A172 (cell line): ENCODE results near the gene NOTCH2. TPM values are rescaled to one million over a fixed set of nuclear protein-coding genes. Genes with fewer than 3 reads are reported as not detected.
"Not testable (repeated sequence)": the region's sequence is repeated elsewhere in the genome, so short reads cannot be mapped to it uniquely, and the experiment has no call there.

ENCODE experiments used
- DNase-seq: peaks from one replicate; pipeline ENCODE4 v3.0.0-alpha.2; 2015; ENCODE audit warnings: low spot score
- total RNA-seq: library from RNA; depleted of rRNA; stranded (reverse); fragments of >200 nt; shearing (Covaris generic); gene quantifications from 2 replicates; pipeline ENCODE4 v1.2.3, GENCODE V29; 2014

The NOTCH2 gene
- total RNA-seq, 1 experiment from 2014 or later, result 58.5 TPM

GRCh38 chr1:120068683-120069066, 787 bp downstream of the NOTCH2 start:
- not testable (repeated sequence) for DNase-seq

GRCh38 chr1:120048208-120048607, 21.3 kb downstream of the NOTCH2 start:
- not testable (repeated sequence) for DNase-seq

GRCh38 chr1:120041771-120042170, 27.7 kb downstream of the NOTCH2 start:
- DNase-seq, result not testable (repeated sequence)

DNA sequence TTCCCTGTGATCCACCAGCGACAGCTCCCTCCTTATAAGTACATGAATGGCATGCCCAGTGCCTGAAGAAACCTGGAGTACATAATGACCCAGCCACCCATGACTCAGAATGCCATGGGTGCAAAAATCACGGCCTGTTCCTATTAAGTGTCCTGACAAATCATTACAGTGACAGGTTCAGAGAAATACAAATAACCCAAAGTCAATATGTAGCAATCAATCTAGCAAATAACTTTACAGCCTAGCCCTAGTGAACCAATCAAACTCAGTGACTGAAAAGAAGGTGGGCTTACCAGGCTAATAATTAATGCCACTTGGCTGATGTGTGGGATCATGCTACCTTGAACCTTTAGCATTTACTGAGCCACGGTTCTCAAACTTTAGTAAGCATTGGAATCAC, 37.2 kb downstream of the NOTCH2 start:
- not testable (repeated sequence) for DNase-seq

GRCh38 chr1:120023791-120024190, 45.7 kb downstream of the NOTCH2 start:
- not testable (repeated sequence) for DNase-seq

- DNase-seq, result not testable (repeated sequence)
Measured at GRCh38 chr1:120014978-120015377, 54.5 kb downstream of the NOTCH2 start.

- not testable (repeated sequence) for DNase-seq
Measured at GRCh38 chr1:120008320-120008719, 61.1 kb downstream of the NOTCH2 start.

GRCh38 chr1:120007850-120008249, 61.6 kb downstream of the NOTCH2 start:
- not testable (repeated sequence) for DNase-seq

DNA sequence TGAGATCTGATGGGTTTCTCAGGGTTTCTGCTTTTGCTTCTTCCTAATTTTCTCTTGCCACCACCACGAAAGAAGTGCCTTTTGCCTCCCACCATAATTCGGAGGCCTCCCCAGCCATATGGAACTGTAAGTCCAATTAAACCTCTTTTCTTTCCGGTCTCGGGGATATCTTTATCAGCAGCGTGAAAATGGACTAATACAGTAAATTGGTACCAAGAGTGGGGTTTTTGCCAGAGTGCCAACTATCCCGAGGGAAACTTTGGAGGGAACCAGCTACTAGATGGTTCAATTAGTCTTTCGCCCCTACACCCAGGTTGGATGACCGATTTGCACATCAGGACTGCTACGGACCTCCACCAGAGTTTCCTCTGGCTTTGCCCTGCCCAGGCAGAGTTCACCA, 68.4 kb downstream of the NOTCH2 start:
- DNase-seq, result not testable (repeated sequence)

DNA sequence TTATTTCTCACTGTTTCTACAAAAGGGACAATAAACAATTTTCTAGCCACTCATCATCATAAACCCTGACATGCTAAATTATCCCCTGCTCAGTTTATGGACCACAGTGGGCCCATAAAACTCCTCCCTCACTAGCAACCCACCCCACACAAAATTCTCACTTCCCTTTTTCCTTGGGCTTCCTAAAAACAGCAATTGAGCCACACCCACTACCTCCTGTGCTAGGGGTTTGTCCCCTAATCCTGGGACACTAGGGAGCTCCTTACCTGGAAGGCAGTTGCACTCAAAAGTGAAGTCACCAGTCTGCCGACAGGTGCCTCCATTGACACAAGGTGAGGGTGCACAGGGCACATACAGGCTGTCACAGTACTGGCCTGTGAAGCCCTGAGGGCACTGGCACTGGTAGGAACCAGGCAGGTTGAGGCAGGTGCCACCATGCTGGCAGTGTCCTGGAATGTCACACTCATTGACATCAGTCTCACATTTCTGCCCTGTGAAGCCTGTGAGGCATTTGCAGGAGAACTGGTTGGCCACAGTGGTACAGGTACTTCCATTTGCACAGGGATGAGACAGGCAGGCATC, 72.6 kb downstream of the NOTCH2 start:
- not testable (repeated sequence) for DNase-seq

GRCh38 chr1:119995975-119996374, 73.5 kb downstream of the NOTCH2 start:
- not testable (repeated sequence) for DNase-seq

GRCh38 chr1:119988306-119989062, 81.0 kb downstream of the NOTCH2 start:
- DNase-seq, result no peak

- no peak for DNase-seq
Measured at GRCh38 chr1:119987686-119988085, 81.8 kb downstream of the NOTCH2 start.

GRCh38 chr1:119987112-119987511, 82.3 kb downstream of the NOTCH2 start:
- DNase-seq, result peak; percentile 84

- DNase-seq, result no peak
Measured at GRCh38 chr1:119986007-119986497, 83.4 kb downstream of the NOTCH2 start.

- no peak for DNase-seq
Measured at GRCh38 chr1:119984771-119985170, 84.7 kb downstream of the NOTCH2 start.

GRCh38 chr1:119981986-119982815, 87.3 kb downstream of the NOTCH2 start:
- peak; percentile 40 for DNase-seq

- DNase-seq, result no peak
Measured at GRCh38 chr1:119981496-119981895, 88.0 kb downstream of the NOTCH2 start.

DNA sequence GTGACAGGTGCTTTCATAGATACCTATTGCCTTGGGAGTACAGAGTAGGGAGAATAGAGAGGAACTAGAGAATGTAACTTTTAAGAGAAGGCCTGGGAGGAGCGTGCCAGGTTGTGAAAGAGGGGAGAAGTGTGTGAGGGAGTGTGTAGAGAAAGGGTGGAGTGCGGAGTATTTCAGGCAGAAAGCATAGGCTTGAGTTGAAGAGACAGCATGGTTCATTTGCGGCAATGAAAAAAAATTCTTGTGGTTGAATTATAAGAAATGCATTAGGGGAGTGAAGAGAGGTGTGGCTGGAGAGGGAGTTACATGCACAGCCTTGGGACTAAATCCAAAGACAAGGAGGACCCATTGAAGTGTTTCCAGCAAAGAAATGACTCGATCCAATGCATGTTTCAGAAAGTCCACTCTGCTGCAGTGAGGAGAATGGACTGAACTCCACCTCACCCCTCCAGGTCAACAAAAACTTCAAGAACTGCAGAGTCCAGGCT, 91.4 kb downstream of the NOTCH2 start:
- DNase-seq, result no peak

DNA sequence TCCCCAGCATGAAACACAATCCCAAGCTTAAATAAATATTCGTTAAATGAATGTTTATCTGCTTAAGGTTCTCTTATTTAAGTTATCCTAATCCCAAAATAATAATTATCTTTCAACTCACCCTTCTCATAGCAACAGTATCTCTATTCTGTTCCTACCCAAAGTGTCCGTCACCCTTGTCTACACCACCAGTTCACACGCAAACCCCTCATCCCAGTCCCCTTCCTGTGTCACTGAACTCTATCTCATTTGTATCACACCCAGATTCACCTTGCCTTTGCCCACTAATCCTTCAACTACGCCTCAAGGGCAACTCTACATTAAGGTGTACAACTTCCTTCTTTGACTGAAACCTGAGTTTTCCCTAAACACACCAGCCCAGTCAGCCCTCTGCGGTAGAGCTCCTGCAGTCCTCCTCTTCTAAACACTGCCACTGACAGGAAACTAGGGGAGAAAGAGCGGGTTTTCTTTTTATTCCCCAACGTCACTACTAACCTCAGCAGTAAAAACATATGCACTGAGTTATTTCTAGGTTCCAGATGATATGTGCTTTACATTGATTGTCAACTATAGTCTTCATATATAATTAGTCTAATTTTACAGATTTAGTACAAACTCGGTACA, 92.2 kb downstream of the NOTCH2 start:
- DNase-seq, result not testable (repeated sequence)

GRCh38 chr1:119975582-119976254, 93.7 kb downstream of the NOTCH2 start:
- DNase-seq, result not testable (repeated sequence)
